Panc1 (cell line): ENCODE data around the gene MAFB. TPM values are rescaled to one million over a fixed set of nuclear protein-coding genes. Genes with fewer than 3 reads are reported as not detected.

ENCODE experiments used
- ATAC-seq: fragments of 200-7000 bp; cut with Tn5 transposase; 2 replicates; pipeline ENCODE4 v1.9.1; 2020; ENCODE audit warnings: mild to moderate bottlenecking, moderate library complexity
- BruUV-seq: library from RNA; stranded (reverse); fragments of 400-500 nt; replicated peaks from 2 replicates; lab custom pipeline; 2021; lab: Mats Ljungman, UMichigan
- CTCF ChIA-PET: fragments of 300-600 bp; sonication (Branson Sonifier 250); formaldehyde crosslinking; loops from one replicate; lab custom pipeline; 2022; ENCODE audit warnings: antibody characterized with exemption; lab: Charles Lee
- POLR2A ChIA-PET: fragments of 300-600 bp; sonication (Branson Sonifier 250); formaldehyde crosslinking; loops from one replicate; lab custom pipeline; 2022; ENCODE audit warnings: antibody characterized with exemption; lab: Charles Lee
- DNase-seq: peaks from one replicate; pipeline ENCODE4 v3.0.0-alpha.2; 2010; ENCODE audit warnings: low read depth, low spot score
- H3K27ac ChIP-seq: 2 replicates; pipeline ENCODE4 v1.5.1; 2011; ENCODE audit warnings: mild to moderate bottlenecking, low read length, inconsistent platforms
- H3K27me3 ChIP-seq: fragments of 200-500 bp; sonication (Bioruptor generic); 2 replicates; pipeline ENCODE4 v1.6.0; 2014; ENCODE audit warnings: low read length, inconsistent platforms; ENCODE audit not compliant: control insufficient read depth, insufficient read depth
- H3K36me3 ChIP-seq: fragments of 200-500 bp; sonication (Bioruptor generic); 2 replicates; pipeline ENCODE4 v1.5.1; 2014; ENCODE audit warnings: inconsistent platforms, mild to moderate bottlenecking, low read length, moderate library complexity; ENCODE audit not compliant: control insufficient read depth, insufficient read depth
- H3K4me1 ChIP-seq: 2 replicates; pipeline ENCODE4 v1.5.1; 2011; ENCODE audit warnings: inconsistent platforms, mild to moderate bottlenecking, low read length, moderate library complexity; ENCODE audit not compliant: control insufficient read depth, insufficient read depth
- H3K4me3 ChIP-seq, 2 experiments: 2 replicates each; pipeline ENCODE4 v1.5.1; 2011 to 2012; ENCODE audit warnings: low read depth in 2 of 2, low read length in 2 of 2, mild to moderate bottlenecking in 2 of 2, inconsistent platforms in 1 of 2, moderate library complexity in 1 of 2
- H3K9me3 ChIP-seq: fragments of 200-500 bp; sonication (Bioruptor generic); 2 replicates; pipeline ENCODE4 v1.5.1; 2014; ENCODE audit warnings: low read depth, mild to moderate bottlenecking, inconsistent platforms, low read length, moderate library complexity; ENCODE audit not compliant: control insufficient read depth, insufficient read depth
- CTCF ChIP-seq: fragments of 450-650 bp; IDR thresholded peaks from 2 replicates; pipeline ENCODE4 v1.5.1; 2017; ENCODE audit warnings: mild to moderate bottlenecking
- POLR2AphosphoS5 ChIP-seq: IDR thresholded peaks from 2 replicates; pipeline ENCODE4 v1.6.1; 2012; ENCODE audit warnings: mild to moderate bottlenecking, low read depth, low read length, moderate library complexity
- REST ChIP-seq, 2 experiments: IDR thresholded peaks; 2 replicates each; pipeline ENCODE4 v1.6.1; 2011 to 2012; ENCODE audit warnings: low read depth in 2 of 2, control low read depth in 1 of 2, low read length in 1 of 2, mild to moderate bottlenecking in 1 of 2, moderate library complexity in 1 of 2; ENCODE audit not compliant: insufficient read depth in 1 of 2
- SIN3A ChIP-seq: IDR thresholded peaks from 2 replicates; pipeline ENCODE4 v1.6.1; 2012; ENCODE audit warnings: low read depth, mild to moderate bottlenecking, low read length, moderate library complexity, borderline replicate concordance; ENCODE audit not compliant: insufficient read depth
- TCF7L2 ChIP-seq: IDR thresholded peaks from 2 replicates; pipeline ENCODE4 v1.6.1; 2011; ENCODE audit warnings: mild to moderate bottlenecking, low read depth, low read length, inconsistent platforms
- in situ Hi-C: cut with HindIII; loops from 2 replicates; pipeline ENCODE4 v1.10.0; 2016; ENCODE audit warnings: low sequenced_read_pairs, low pct_unique_long_range_greater_than_20kb
- intact Hi-C: fragments of 100-400 bp; cut with micrococcal nuclease; formaldehyde crosslinking; loops from one replicate; pipeline ENCODE4 v1.10.0; 2022; ENCODE audit not compliant: unreplicated experiment
- total RNA-seq: library from RNA; stranded (reverse); gene quantifications from one replicate; pipeline ENCODE4 v1.2.1, GENCODE V29; 2021; ENCODE audit not compliant: unreplicated experiment

MAFB gene
- total RNA-seq, 1 experiment from 2014 or later: 0.28 TPM

GRCh38 chr20:40654876-40655275, 34.2 kb downstream of the MAFB start:
- no peak overlapping the region for H3K27ac ChIP-seq
- BruUV-seq: no TSS peak
- H3K4me1 ChIP-seq: no peaks in the 10 kb centered on the region
- DNase-seq (no peak), ATAC-seq (no peak)
- in situ Hi-C loops (no loop called here), intact Hi-C loops (no loop called here)
- no peaks in the 10 kb centered on the region for H3K9me3 ChIP-seq
- no peaks in the 10 kb centered on the region for H3K36me3 ChIP-seq
- no peaks in the 10 kb centered on the region; the same call in 1 of the 2 replicates for H3K27me3 ChIP-seq
- no peak overlapping the region for H3K4me3 ChIP-seq
- ChIA-PET POLR2A (no interaction called here), CTCF (no interaction called here)
- TF ChIP-seq SIN3A: no peak

GRCh38 chr20:40652441-40652987, 36.5 kb downstream of the MAFB start:
- Histone ChIP-seq H3K27me3 (no peaks in the 10 kb centered on the region; the same call in 1 of the 2 replicates), H3K36me3 (no peaks in the 10 kb centered on the region), H3K4me1 (no peaks in the 10 kb centered on the region), H3K27ac (no peak overlapping the region), H3K4me3 (no peak overlapping the region), H3K9me3 (no peaks in the 10 kb centered on the region)
- no TSS peak for BruUV-seq
- CTCF ChIA-PET: no interaction called here
- DNase-seq (no peak), ATAC-seq (no peak)
- intact Hi-C loops: no loop called here
- TF ChIP-seq POLR2AphosphoS5 (no peak), REST (IDR thresholded peaks at IDR 0.05; ENCODE audit: insufficient read depth in 1 of 2, low read depth in 2 of 2, low read length in 1 of 2) (no peak), SIN3A (no peak), CTCF (no peak), TCF7L2 (no peak)
- in situ Hi-C loops: no loop called here
- POLR2A ChIA-PET: no interaction called here

- no peaks in the 10 kb centered on the region for H3K4me1 ChIP-seq
- in situ Hi-C loops: no loop called here
- H3K36me3 ChIP-seq: no peaks in the 10 kb centered on the region
- DNase-seq: no peak
- no peak overlapping the region for H3K27ac ChIP-seq
- CTCF ChIA-PET: no interaction called here
- TF ChIP-seq TCF7L2 (no peak), CTCF (no peak), POLR2AphosphoS5 (no peak), REST (IDR thresholded peaks at IDR 0.05; ENCODE audit: insufficient read depth in 1 of 2, low read depth in 2 of 2, low read length in 1 of 2) (no peak), SIN3A (no peak)
- H3K27me3 ChIP-seq: no peaks in the 10 kb centered on the region; the same call in 1 of the 2 replicates
- no peaks in the 10 kb centered on the region for H3K9me3 ChIP-seq
- no peak for ATAC-seq
- H3K4me3 ChIP-seq: no peak overlapping the region
- BruUV-seq: no TSS peak
- intact Hi-C loops: no loop called here
- POLR2A ChIA-PET: no interaction called here
These were observed 37.9 kb downstream of the MAFB start for GRCh38 chr20:40651151-40651550.
